Measurements from ENCODE around the gene HOXC10.

HOXC10 gene

DNA sequence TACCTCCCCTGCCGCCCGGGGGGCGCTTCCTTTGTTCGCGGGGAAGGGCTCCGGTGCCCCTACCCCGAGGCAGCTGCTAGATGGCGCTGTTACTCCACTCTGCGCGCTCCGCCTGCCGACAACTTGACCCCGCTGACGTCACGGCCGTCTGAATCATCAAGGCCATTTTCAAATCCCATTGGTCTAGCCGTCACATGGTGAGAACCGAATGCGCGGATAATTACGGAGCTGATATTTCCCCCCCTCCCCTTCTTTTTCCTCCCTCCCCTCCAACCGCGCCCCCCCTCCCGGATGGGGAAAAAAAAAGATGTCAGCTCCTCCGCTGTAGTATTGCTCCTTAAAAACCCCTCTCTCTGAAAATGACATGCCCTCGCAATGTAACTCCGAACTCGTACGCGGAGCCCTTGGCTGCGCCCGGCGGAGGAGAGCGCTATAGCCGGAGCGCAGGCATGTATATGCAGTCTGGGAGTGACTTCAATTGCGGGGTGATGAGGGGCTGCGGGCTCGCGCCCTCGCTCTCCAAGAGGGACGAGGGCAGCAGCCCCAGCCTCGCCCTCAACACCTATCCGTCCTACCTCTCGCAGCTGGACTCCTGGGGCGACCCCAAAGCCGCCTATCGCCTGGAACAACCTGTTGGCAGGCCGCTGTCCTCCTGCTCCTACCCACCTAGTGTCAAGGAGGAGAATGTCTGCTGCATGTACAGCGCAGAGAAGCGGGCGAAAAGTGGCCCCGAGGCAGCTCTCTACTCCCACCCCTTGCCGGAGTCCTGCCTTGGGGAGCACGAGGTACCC lies at the start of gene HOXC10:
HOXC10 (plus strand) TSS at position 246 of the 791 bp plus-strand sequence; CDS start at position 360, 114 bp downstream.
- DNase-seq, result no peak

DNA sequence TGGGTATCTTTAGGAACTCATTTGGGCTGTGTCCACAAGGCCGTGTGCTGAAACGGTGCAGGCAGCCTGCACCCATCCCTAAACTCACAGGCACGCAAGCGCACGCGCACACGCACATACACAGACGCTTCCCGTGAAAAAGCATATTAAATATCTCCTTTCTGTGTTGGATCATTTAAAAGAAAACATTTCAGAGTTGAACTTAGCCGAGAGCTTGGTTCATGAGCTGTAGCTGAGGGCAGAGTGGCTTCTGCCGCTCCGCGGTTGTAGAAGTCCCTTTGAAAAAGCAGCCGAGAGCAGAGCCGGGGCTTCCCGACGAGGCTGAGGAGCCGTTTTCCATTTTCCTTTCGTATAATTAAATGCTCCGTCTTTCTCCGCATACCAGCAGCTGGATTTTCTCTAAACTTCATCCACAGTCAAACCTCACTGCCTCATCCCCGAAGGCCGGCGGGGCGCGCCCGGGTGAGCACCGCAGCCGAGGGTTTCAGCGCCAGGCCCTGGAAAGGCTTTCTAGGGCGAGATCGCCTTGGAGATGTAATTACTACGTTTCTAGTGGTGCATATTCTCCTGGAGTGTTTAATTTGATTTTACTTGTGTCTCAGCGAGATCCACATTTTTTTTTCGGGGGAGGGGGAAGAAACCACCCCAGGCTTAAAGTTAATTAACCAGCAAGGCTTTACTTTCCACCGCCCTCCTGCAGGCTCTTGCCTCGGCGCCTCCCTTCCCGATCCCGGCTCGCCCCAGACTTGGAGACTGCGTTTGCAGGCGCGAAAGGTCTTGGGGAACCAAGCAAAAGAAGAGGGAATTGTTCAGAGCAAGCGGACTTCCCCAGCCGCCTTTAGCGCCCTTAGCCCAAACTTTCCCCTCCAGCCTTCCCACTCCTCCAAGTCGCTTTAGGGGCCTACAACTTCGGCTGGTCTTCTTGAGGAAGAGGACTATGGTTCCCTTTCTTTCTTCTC lies 49.3 kb upstream of the HOXC10 start:
- no peak for DNase-seq

GRCh38 chr12:53937099-53937498 lies 47.8 kb upstream of the HOXC10 start:
- no peak for DNase-seq

GRCh38 chr12:53937596-53938325 lies 47.2 kb upstream of the HOXC10 start:
- DNase-seq, result no peak

- DNase-seq, result no peak
Measured at GRCh38 chr12:53938326-53939140, 46.4 kb upstream of the HOXC10 start, which contains the start of gene HOXC13. TSS of gene HOXC13 (plus strand) at chr12:53938831. CDS start at chr12:53938907, 76 bp downstream.

DNA sequence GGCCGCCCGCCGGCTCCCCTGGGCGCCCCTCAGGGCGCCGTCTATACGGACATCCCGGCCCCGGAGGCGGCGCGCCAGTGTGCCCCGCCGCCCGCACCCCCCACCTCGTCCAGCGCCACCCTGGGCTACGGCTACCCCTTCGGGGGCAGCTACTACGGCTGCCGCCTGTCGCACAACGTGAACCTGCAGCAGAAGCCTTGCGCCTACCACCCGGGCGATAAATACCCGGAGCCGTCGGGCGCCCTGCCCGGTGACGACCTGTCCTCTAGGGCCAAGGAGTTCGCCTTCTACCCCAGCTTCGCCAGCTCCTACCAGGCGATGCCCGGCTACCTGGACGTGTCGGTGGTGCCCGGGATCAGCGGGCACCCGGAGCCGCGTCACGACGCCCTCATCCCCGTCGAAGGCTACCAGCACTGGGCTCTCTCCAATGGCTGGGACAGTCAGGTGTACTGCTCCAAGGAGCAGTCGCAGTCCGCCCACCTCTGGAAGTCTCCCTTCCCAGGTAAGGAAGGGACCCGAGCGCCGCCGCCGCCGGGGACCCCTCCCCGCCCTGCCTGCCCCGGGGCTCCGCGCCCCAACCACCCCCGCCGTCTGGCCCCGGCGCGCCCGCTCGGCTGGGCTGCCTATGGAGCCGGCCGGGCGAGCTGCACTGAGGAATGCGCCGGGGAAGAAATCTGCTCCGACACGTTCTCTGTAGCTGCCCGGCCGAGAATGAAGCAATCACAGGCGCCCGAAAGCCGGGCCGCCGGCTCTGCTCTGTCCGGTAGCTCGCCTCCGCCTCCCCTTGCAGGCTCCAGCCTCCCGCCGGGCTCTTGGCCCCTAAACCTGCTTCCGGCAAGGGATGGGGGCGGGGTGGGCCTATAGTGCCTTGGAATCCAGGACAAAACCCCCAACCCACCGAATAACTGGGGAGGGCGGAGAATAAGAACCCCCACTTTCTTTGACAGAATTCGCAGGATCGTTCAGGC lies 45.5 kb upstream of the HOXC10 start:
- DNase-seq, result no peak

- DNase-seq, result no peak
Measured at GRCh38 chr12:53940443-53941014, 44.4 kb upstream of the HOXC10 start.

- no peak for DNase-seq
Measured at GRCh38 chr12:53941187-53941586, 43.8 kb upstream of the HOXC10 start.

DNA sequence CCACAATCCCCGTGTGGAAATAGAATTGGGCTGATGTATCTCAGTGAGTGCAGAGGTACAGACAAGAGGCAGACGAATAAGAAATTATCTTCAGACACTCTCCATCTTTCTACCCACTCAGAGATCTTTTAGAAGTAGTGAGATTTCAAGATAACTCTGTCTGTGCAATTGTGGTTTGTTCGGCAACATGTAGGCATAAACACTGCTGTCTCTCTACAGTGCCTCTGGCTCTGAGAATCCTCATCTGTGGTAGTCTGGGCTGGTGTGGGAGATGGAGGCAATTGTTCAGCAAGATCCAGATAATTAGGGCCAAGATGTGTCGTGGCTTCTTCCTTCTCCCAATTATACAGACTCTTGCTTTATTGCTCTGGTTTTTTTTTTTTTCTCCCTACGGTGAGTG lies 43.2 kb upstream of the HOXC10 start:
- no peak for DNase-seq

- no peak for DNase-seq
Measured at GRCh38 chr12:53942467-53942997, 42.4 kb upstream of the HOXC10 start.

DNA sequence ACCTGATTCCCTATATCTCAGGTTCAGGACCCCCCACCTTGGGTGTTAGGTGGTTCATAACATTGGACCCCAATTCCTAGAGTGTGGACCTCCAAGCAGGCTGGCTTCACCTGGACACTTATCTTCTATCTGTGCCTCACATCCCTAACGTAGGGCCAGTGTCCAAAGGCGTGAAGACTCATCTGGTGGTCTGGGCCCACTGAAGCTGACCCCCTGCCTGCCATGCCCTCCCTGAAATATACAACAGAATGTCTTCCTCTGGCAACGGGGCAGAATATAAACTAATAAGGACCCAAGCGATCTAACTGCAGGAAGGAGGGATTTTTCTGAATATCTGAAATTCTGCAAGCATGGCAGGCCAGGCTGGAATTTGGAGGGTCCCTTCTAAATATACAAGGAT lies 40.7 kb upstream of the HOXC10 start:
- DNase-seq, result no peak

GRCh38 chr12:53944907-53945847 lies 39.8 kb upstream of the HOXC10 start:
- DNase-seq, result no peak

GRCh38 chr12:53947743-53948142 lies 37.2 kb upstream of the HOXC10 start:
- DNase-seq, result no peak

- DNase-seq, result no peak
Measured at GRCh38 chr12:53948650-53949593, 36.0 kb upstream of the HOXC10 start.

- DNase-seq, result no peak
Measured at GRCh38 chr12:53949631-53950436, 35.1 kb upstream of the HOXC10 start.

DNA sequence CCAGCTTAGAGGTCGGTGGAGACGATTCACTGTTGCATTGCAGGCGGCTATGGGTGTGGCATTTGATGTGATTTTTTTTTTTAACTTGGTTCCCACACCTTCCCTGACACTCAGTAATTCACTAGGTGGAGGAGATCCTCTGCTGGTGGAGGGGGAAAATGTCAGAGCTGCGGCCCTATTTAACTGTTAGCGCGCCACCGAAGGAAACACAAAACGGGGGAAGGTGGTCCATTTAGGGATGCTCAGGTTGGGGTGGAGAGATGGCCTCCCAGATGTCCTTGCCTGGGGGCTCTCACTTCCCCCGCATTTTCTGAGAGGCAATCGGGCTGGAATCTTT lies 34.5 kb upstream of the HOXC10 start:
- DNase-seq, result no peak

All from Kasumi-1 (cell line).